WTC11 (cell line): ENCODE results near the gene MYO5B. TPM values are rescaled to one million over a fixed set of nuclear protein-coding genes. Genes with fewer than 3 reads are reported as not detected.

ENCODE experiments used
- ATAC-seq: fragments of 200-7000 bp; cut with Tn5 transposase; 2 replicates; pipeline ENCODE4 v1.10.0; 2021; ENCODE audit warnings: mild to moderate bottlenecking, moderate library complexity
- CTCF ChIA-PET: fragments of 300-600 bp; sonication (Branson Sonifier 250); formaldehyde crosslinking; loops from one replicate; lab custom pipeline; 2021; ENCODE audit warnings: antibody characterized with exemption; lab: Charles Lee
- POLR2A ChIA-PET: fragments of 350-600 bp; sonication (Branson Sonifier 250); formaldehyde crosslinking; loops from one replicate; lab custom pipeline; 2021; ENCODE audit warnings: antibody characterized with exemption; lab: Charles Lee
- DNase-seq: peaks from one replicate; pipeline ENCODE4 v3.0.0; 2021; ENCODE audit warnings: low spot score
- H3K27ac Mint-ChIP-seq: 2 replicates; pipeline ENCODE4 v1.8.0; 2021; ENCODE audit warnings: mixed read lengths
- H3K27me3 Mint-ChIP-seq: 2 replicates; pipeline ENCODE4 v1.8.0; 2021; ENCODE audit warnings: low read depth, mild to moderate bottlenecking, moderate library complexity, mixed read lengths
- H3K36me3 Mint-ChIP-seq: 2 replicates; pipeline ENCODE4 v1.8.0; 2021; ENCODE audit warnings: mixed read lengths
- H3K4me1 Mint-ChIP-seq: 2 replicates; pipeline ENCODE4 v1.8.0; 2022; ENCODE audit warnings: mixed read lengths
- H3K4me3 Mint-ChIP-seq: 2 replicates; pipeline ENCODE4 v1.8.0; 2021; ENCODE audit warnings: mild to moderate bottlenecking, moderate library complexity, mixed read lengths
- H3K9me3 Mint-ChIP-seq: 2 replicates; pipeline ENCODE4 v1.8.0; 2021; ENCODE audit warnings: mixed read lengths
- FOXK1 ChIP-seq: sonication (generic); formaldehyde crosslinking; IDR thresholded peaks from 2 replicates; pipeline ENCODE4 v1.8.0; 2022; ENCODE audit warnings: mild to moderate bottlenecking, moderate library complexity, missing genetic modification reagents
- JAZF1 ChIP-seq: fragments of 250-450 bp; sonication (Bioruptor Pico); IDR thresholded peaks from 2 replicates; pipeline ENCODE4 v1.9.0; 2021; ENCODE audit warnings: moderate library complexity, mild to moderate bottlenecking, inconsistent platforms
- NFE2L1 ChIP-seq: sonication (generic); formaldehyde crosslinking; IDR thresholded peaks from 2 replicates; pipeline ENCODE4 v1.8.1; 2023; ENCODE audit warnings: missing genetic modification reagents
- PREB ChIP-seq: sonication (generic); formaldehyde crosslinking; IDR thresholded peaks from 2 replicates; pipeline ENCODE4 v1.8.1; 2022; ENCODE audit warnings: mild to moderate bottlenecking, missing genetic modification reagents, moderate library complexity, borderline replicate concordance
- TEAD4 ChIP-seq: sonication (generic); formaldehyde crosslinking; IDR thresholded peaks from 2 replicates; pipeline ENCODE4 v1.8.0; 2022; ENCODE audit warnings: mild to moderate bottlenecking, missing genetic modification reagents
- ZNF317 ChIP-seq: sonication (generic); formaldehyde crosslinking; IDR thresholded peaks from 2 replicates; pipeline ENCODE4 v1.8.1; 2023; ENCODE audit warnings: low read depth, mild to moderate bottlenecking, moderate library complexity, missing genetic modification reagents, borderline replicate concordance
- microRNA-seq: library from miRNA; unstranded; fragments of <30 nt; microRNA quantifications from one replicate; pipeline ENCODE4 v1.2.0, GENCODE V29; 2022; ENCODE audit warnings: borderline number of aligned reads
- total RNA-seq: library from RNA; stranded (reverse); gene quantifications from 3 replicates; pipeline ENCODE4 v1.2.3, GENCODE V29; 2021
- TF ChIP-seq, protein P1 (sequence below): sonication (generic); formaldehyde crosslinking; IDR thresholded peaks from 2 replicates; pipeline ENCODE4 v1.8.0; 2023; ENCODE audit warnings: missing genetic modification reagents, mild to moderate bottlenecking, borderline replicate concordance
- TF ChIP-seq, protein P2 (sequence below): sonication (generic); formaldehyde crosslinking; IDR thresholded peaks from 2 replicates; pipeline ENCODE4 v1.8.1; 2022; ENCODE audit warnings: low read depth, missing genetic modification reagents, borderline replicate concordance

MYO5B gene
- total RNA-seq, 1 experiment from 2014 or later, result 8.7 TPM

- peaks cover 20% of the 10 kb centered on the region for H3K9me3 Mint-ChIP-seq
- CTCF ChIA-PET, result interaction anchor here (1.1 to 2.2 kb wide), 3 partner anchors 12 to 268 kb away, joined by 3 to 8 read pairs (median 3); no protein-coding TSS in a partner anchor
- POLR2A ChIA-PET, result no interaction called here
- H3K4me1 Mint-ChIP-seq, result no peaks in the 10 kb centered on the region
- H3K36me3 Mint-ChIP-seq, result peaks cover 52% of the 10 kb centered on the region
- H3K4me3 Mint-ChIP-seq, result no peak overlapping the region
- H3K27me3 Mint-ChIP-seq, result peaks cover 3% of the 10 kb centered on the region; the same call in 1 of the 2 replicates
- no peak for DNase-seq
- TF ChIP-seq FOXK1 (CRISPR knock-in tag) (no peak), PREB (CRISPR knock-in tag) (no peak), JAZF1 (CRISPR knock-in tag) (no peak), ZNF317 (CRISPR knock-in tag) (no peak), NFE2L1 (CRISPR knock-in tag) (0 out of 2 replicates have a peak, but pooled peaks have one; percentile 33), TEAD4 (CRISPR knock-in tag) (no peak)
- TF ChIP-seq, protein P1, sequence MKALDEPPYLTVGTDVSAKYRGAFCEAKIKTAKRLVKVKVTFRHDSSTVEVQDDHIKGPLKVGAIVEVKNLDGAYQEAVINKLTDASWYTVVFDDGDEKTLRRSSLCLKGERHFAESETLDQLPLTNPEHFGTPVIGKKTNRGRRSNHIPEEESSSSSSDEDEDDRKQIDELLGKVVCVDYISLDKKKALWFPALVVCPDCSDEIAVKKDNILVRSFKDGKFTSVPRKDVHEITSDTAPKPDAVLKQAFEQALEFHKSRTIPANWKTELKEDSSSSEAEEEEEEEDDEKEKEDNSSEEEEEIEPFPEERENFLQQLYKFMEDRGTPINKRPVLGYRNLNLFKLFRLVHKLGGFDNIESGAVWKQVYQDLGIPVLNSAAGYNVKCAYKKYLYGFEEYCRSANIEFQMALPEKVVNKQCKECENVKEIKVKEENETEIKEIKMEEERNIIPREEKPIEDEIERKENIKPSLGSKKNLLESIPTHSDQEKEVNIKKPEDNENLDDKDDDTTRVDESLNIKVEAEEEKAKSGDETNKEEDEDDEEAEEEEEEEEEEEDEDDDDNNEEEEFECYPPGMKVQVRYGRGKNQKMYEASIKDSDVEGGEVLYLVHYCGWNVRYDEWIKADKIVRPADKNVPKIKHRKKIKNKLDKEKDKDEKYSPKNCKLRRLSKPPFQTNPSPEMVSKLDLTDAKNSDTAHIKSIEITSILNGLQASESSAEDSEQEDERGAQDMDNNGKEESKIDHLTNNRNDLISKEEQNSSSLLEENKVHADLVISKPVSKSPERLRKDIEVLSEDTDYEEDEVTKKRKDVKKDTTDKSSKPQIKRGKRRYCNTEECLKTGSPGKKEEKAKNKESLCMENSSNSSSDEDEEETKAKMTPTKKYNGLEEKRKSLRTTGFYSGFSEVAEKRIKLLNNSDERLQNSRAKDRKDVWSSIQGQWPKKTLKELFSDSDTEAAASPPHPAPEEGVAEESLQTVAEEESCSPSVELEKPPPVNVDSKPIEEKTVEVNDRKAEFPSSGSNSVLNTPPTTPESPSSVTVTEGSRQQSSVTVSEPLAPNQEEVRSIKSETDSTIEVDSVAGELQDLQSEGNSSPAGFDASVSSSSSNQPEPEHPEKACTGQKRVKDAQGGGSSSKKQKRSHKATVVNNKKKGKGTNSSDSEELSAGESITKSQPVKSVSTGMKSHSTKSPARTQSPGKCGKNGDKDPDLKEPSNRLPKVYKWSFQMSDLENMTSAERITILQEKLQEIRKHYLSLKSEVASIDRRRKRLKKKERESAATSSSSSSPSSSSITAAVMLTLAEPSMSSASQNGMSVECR (CRISPR knock-in tag), result no peak
- TF ChIP-seq, protein P2, sequence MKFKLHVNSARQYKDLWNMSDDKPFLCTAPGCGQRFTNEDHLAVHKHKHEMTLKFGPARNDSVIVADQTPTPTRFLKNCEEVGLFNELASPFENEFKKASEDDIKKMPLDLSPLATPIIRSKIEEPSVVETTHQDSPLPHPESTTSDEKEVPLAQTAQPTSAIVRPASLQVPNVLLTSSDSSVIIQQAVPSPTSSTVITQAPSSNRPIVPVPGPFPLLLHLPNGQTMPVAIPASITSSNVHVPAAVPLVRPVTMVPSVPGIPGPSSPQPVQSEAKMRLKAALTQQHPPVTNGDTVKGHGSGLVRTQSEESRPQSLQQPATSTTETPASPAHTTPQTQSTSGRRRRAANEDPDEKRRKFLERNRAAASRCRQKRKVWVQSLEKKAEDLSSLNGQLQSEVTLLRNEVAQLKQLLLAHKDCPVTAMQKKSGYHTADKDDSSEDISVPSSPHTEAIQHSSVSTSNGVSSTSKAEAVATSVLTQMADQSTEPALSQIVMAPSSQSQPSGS, result no peak
- no peak overlapping the region; the same call in 1 of the 2 replicates for H3K27ac Mint-ChIP-seq
- no peak; the same call in 1 of the 2 replicates for ATAC-seq
Observed at GRCh38 chr18:49778826-49779465, 416.0 kb downstream of the MYO5B start.

Small RNAs within 50 kb of the gene (microRNA-seq; reads per million reads assigned to microRNA genes)
- not detected for gene MIR4320

Other genes with a start within 250 kb of the MYO5B start
- gene CFAP53, start 71.3 kb upstream of the MYO5B start, total RNA-seq, result 0.26 to 0.27 TPM (median 0.27 TPM) in 3 replicates
- 47.6 to 53.4 TPM (median 48.4 TPM) in 3 replicates for gene MBD1, start 86.4 kb upstream of the MYO5B start, total RNA-seq
- 88.7 to 94.5 TPM (median 94.0 TPM) in 3 replicates for gene CXXC1, start 92.5 kb upstream of the MYO5B start, total RNA-seq
- gene SKA1, start 179.9 kb upstream of the MYO5B start, total RNA-seq, result 15.7 to 18.6 TPM (median 18.1 TPM) in 3 replicates